Ramos (cell line): Measurements from ENCODE around the gene BCLAF1.

Experiments used
- in situ Hi-C: fragments of 300-500 bp; cut with MboI; formaldehyde crosslinking; loops from one replicate; pipeline ENCODE4 v1.14.3; 2022; ENCODE audit warnings: low sequenced_read_pairs; ENCODE audit not compliant: unreplicated experiment

Gene BCLAF1

GRCh38 chr6:136251394-136251793 lies 38.3 kb downstream of the BCLAF1 start:
- in situ Hi-C loops, result no loop called here

GRCh38 chr6:136250686-136251008 lies 39.0 kb downstream of the BCLAF1 start:
- in situ Hi-C loops, result no loop called here

GRCh38 chr6:136249811-136250685 lies 39.6 kb downstream of the BCLAF1 start, which contains the start of gene MTFR2:
Gene MTFR2, minus strand, starts transcription at chr6:136250311. Its CDS starts 1,212 bp downstream, at chr6:136249099.
- in situ Hi-C loops, result loop anchor here (25.0 kb wide), 2 partner anchors 713 to 788 kb away; no protein-coding TSS in a partner anchor

GRCh38 chr6:136249336-136249735 lies 40.3 kb downstream of the BCLAF1 start:
- in situ Hi-C loops, result loop anchor here (25.0 kb wide), 2 partner anchors 712 to 787 kb away; no protein-coding TSS in a partner anchor

GRCh38 chr6:136244061-136244616 lies 45.5 kb downstream of the BCLAF1 start:
- in situ Hi-C loops, result loop anchor here (25.0 kb wide), 2 partner anchors 707 to 782 kb away; no protein-coding TSS in a partner anchor

- in situ Hi-C loops, result loop anchor here (25.0 kb wide), 2 partner anchors 699 to 774 kb away; no protein-coding TSS in a partner anchor
Observed at GRCh38 chr6:136236466-136237293, 53.0 kb downstream of the BCLAF1 start.

GRCh38 chr6:136235233-136235564 lies 54.4 kb downstream of the BCLAF1 start:
- in situ Hi-C loops, result loop anchor here (25.0 kb wide), 2 partner anchors 698 to 773 kb away; no protein-coding TSS in a partner anchor

- in situ Hi-C loops, result loop anchor here (25.0 kb wide), 2 partner anchors 695 to 770 kb away; no protein-coding TSS in a partner anchor
Observed at GRCh38 chr6:136232701-136233100, 56.9 kb downstream of the BCLAF1 start.

- in situ Hi-C loops, result loop anchor here (25.0 kb wide), 2 partner anchors 693 to 768 kb away; no protein-coding TSS in a partner anchor
Observed at GRCh38 chr6:136230219-136230853, 59.3 kb downstream of the BCLAF1 start.

GRCh38 chr6:136228814-136229213 lies 60.8 kb downstream of the BCLAF1 start:
- in situ Hi-C loops, result loop anchor here (10.0 to 25.0 kb wide), 3 partner anchors 554 to 767 kb away; no protein-coding TSS in a partner anchor

GRCh38 chr6:136226674-136227377 lies 62.8 kb downstream of the BCLAF1 start:
- in situ Hi-C loops, result loop anchor here (10.0 to 25.0 kb wide), 3 partner anchors 552 to 765 kb away; no protein-coding TSS in a partner anchor

- in situ Hi-C loops, result loop anchor here (10.0 to 25.0 kb wide), 3 partner anchors 551 to 764 kb away; no protein-coding TSS in a partner anchor
Observed at GRCh38 chr6:136226027-136226673, 63.5 kb downstream of the BCLAF1 start.

GRCh38 chr6:136225496-136225895 lies 64.2 kb downstream of the BCLAF1 start:
- in situ Hi-C loops, result loop anchor here (10.0 to 25.0 kb wide), 3 partner anchors 551 to 763 kb away; no protein-coding TSS in a partner anchor

- in situ Hi-C loops, result loop anchor here (10.0 to 25.0 kb wide), 3 partner anchors 550 to 763 kb away; no protein-coding TSS in a partner anchor
Observed at GRCh38 chr6:136224974-136225373, 64.7 kb downstream of the BCLAF1 start.

- in situ Hi-C loops, result no loop called here
Observed at GRCh38 chr6:136216503-136217401, 72.9 kb downstream of the BCLAF1 start.

- in situ Hi-C loops, result no loop called here
Observed at GRCh38 chr6:136213853-136214252, 75.8 kb downstream of the BCLAF1 start.

- in situ Hi-C loops, result no loop called here
Observed at GRCh38 chr6:136213012-136213539, 76.6 kb downstream of the BCLAF1 start.
